ENCODE results near the gene ROBO3. TPM values are rescaled to one million over a fixed set of nuclear protein-coding genes. Genes with fewer than 3 reads are reported as not detected.

ROBO3 gene
- total RNA-seq, 1 donor from 2014 or later = 26.0 TPM

DNA sequence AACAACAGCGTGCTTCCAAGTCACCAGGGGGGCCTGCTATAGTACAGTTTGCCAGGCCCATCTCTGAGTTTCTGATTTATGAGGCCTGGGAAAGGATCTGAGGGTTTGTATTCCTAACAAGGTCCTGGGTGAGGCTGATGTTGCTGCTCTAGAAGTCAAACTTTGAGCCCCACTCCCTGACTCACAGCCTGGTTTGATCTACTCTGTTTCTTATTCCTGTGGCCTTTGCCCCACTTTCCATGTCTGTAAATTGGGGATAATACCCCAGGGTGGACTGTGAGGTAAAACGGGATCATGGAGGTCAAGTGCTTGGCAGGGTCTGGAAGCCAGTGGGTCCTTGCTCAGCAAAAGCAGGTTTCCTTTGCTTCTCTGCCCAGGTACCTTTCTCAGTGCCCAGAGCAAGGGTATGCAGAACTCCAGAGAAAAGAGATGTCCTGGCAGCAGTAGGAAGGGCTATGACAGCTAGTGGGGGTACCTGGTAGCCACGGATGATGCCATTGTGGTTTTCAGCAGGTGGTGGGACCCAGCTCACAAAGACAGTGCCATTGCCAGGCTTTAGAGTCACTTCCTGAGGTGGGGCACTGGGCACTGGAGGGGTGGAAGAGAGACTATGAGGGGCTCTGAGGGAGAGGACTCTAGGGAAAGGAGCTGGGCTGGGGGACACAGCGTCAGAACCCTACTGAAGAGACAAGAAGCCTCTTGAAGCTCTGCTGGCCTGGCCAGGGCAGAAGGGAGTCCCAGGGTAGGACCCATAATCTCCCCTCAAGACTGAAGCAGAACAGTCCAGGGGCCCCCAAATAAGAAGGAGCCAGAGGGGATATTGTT lies 29.6 kb downstream of the ROBO3 start:
- no peaks in the 10 kb centered on the region for H3K9me3 Mint-ChIP-seq
- DNase-seq (ENCODE audit: low spot score in 2 of 2, unreplicated experiment in 2 of 2) = no peak
- H3K4me3 Mint-ChIP-seq = no peak overlapping the region
- peaks cover 32% of the 10 kb centered on the region for H3K27me3 Mint-ChIP-seq (ENCODE audit: low read depth)
- peaks cover 7% of the 10 kb centered on the region for H3K4me1 Mint-ChIP-seq
- H3K27ac Mint-ChIP-seq = no peak overlapping the region
- TF ChIP-seq, protein P1, sequence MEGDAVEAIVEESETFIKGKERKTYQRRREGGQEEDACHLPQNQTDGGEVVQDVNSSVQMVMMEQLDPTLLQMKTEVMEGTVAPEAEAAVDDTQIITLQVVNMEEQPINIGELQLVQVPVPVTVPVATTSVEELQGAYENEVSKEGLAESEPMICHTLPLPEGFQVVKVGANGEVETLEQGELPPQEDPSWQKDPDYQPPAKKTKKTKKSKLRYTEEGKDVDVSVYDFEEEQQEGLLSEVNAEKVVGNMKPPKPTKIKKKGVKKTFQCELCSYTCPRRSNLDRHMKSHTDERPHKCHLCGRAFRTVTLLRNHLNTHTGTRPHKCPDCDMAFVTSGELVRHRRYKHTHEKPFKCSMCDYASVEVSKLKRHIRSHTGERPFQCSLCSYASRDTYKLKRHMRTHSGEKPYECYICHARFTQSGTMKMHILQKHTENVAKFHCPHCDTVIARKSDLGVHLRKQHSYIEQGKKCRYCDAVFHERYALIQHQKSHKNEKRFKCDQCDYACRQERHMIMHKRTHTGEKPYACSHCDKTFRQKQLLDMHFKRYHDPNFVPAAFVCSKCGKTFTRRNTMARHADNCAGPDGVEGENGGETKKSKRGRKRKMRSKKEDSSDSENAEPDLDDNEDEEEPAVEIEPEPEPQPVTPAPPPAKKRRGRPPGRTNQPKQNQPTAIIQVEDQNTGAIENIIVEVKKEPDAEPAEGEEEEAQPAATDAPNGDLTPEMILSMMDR (IDR thresholded peaks at IDR 0.05; ENCODE audit: unreplicated experiment) = no peak
- H3K36me3 Mint-ChIP-seq = no peaks in the 10 kb centered on the region

DNA sequence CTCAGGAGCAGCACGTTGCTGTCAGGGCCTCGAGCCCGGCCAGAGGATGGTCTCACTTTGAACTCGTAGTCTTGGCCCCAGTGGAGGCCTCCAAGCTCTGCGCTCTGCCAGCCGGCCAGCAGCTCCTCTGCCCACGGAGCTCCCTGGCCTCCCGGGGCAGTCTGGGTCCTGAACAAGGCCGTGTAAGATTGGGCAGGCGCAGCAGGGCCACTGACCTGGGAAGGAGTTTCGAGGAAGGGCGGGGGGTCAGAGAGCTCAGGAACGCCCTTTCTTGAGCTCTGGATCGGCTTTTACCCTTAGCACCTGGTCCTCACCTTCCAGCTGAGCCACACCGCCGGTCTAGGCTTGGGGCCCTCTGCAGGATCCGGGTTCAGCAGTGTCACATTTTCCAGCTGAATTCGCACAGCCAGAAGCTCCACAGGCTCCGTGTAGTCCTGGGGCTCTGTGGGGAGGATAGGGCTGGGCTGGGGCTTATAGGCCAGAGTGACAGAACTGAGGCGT lies 30.3 kb downstream of the ROBO3 start:
- TF ChIP-seq, protein P1 (IDR thresholded peaks at IDR 0.05; ENCODE audit: unreplicated experiment) = no peak
- Mint-ChIP-seq H3K9me3 (no peaks in the 10 kb centered on the region), H3K27ac (no peak overlapping the region), H3K4me1 (peaks cover 7% of the 10 kb centered on the region), H3K4me3 (no peak overlapping the region), H3K36me3 (no peaks in the 10 kb centered on the region), H3K27me3 (ENCODE audit: low read depth) (peaks cover 35% of the 10 kb centered on the region)
- DNase-seq (ENCODE audit: low spot score in 2 of 2, unreplicated experiment in 2 of 2) = no peak

DNA sequence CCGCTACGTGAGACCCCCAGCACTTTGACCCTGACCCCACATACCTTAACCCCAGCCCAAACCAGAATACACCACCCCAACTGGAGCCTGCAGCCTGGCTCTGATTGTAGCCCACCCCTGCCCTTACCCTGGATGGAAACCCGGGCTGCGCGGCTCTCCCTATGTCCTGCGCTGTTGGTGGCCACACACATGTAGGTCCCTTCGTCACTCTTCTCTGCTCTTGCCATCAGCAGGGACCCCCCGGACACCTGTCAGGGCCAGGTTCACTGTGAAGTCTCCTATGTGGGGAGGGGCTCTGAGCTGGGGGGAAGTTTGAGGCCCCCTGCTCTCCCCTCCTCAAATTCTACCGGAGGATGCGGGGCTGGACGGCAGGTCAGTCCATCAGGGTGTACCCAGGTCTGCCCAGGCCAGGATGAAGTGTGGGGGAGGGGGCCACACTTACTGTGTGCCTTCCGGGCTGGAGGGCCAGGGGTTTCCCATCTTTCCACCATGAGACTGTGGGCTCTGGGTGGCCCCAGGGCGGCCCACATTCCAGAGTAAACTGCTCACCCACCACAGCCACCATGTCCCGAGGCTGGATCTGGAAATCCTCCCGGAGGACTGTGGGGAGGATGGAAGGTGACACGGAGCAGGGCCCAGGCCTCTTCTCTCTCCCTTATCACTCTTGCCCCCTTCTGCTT lies 31.0 kb downstream of the ROBO3 start:
- no peak overlapping the region for H3K27ac Mint-ChIP-seq
- no peak overlapping the region for H3K4me3 Mint-ChIP-seq
- DNase-seq (ENCODE audit: low spot score in 2 of 2, unreplicated experiment in 2 of 2) = no peak
- no peaks in the 10 kb centered on the region for H3K36me3 Mint-ChIP-seq
- peaks cover 37% of the 10 kb centered on the region for H3K27me3 Mint-ChIP-seq (ENCODE audit: low read depth)
- H3K4me1 Mint-ChIP-seq = peaks cover 7% of the 10 kb centered on the region
- H3K9me3 Mint-ChIP-seq = no peaks in the 10 kb centered on the region
- TF ChIP-seq, protein P1 (IDR thresholded peaks at IDR 0.05; ENCODE audit: unreplicated experiment) = no peak

DNA sequence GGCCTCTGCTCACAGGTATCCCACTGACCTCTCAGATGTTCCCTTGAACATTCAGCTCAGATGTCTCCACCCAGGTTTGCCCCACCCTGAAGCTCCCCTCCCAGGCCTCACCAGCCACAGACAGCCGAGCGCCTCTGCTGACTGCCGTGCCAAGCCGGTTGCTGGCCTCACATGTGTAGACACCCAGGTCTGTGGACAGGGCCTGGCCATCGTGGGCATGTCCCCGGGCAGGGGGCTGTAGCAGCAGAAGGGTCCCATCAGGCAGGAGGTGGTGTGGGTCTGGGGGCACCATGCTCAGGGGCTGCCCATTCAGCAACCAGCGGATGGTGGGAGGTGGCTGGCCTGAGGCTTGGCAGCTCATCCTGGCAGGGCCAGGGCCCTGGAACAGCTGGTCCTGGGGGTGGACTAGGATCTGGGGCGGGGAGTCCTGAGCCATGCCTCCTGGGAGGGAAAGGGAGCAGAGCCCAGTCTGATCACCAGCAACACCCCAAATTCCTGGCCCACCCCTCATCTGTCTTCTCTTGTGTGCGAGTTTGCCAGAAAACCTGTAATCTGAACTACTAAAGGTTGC lies 31.7 kb downstream of the ROBO3 start:
- TF ChIP-seq, protein P1 (IDR thresholded peaks at IDR 0.05; ENCODE audit: unreplicated experiment) = no peak
- no peak overlapping the region for H3K4me3 Mint-ChIP-seq
- H3K9me3 Mint-ChIP-seq = no peaks in the 10 kb centered on the region
- H3K27me3 Mint-ChIP-seq (ENCODE audit: low read depth) = peaks cover 44% of the 10 kb centered on the region
- H3K4me1 Mint-ChIP-seq = peaks cover 7% of the 10 kb centered on the region
- peak in 1 of 2 experiments; percentile 20 for DNase-seq (ENCODE audit: low spot score in 2 of 2, unreplicated experiment in 2 of 2)
- no peak overlapping the region for H3K27ac Mint-ChIP-seq
- no peaks in the 10 kb centered on the region for H3K36me3 Mint-ChIP-seq

DNA sequence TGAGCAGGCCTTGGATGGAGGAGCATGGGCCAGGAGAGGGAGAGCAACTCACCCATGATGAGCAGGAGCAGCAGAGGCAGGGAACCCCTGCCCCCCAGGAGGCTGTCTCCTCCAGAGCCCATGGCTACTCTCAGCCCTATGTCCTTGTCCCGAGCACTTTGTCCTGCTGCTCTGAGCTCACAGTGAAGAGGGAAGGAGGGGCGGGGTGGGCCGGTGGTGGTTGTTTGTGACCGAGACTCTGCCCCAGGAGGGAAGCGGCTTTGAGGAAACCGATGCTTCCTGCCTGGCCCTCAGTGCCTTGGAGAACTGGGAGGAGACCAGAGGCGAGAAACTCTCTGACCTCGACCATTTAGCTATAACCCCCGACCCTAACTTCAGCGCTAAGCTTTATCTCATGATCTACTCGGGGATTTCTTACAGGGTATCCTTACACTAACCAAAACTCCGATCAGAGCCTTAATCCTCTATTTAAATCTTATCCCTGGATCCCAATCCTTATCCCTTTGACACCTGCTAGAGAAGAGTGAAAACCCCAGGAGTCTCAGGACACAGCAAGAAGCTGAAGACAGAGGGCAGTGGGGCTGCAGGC lies 32.5 kb downstream of the ROBO3 start, which contains the start of gene ROBO4:
ROBO4 (minus strand) TSS at position 192 of the 589 bp plus-strand sequence; CDS start at position 122, 70 bp downstream.
- H3K4me1 Mint-ChIP-seq = peaks cover 7% of the 10 kb centered on the region
- peaks cover 44% of the 10 kb centered on the region for H3K27me3 Mint-ChIP-seq (ENCODE audit: low read depth)
- no peak within 1 kb of the TSS for H3K4me3 Mint-ChIP-seq
- TF ChIP-seq, protein P1 (IDR thresholded peaks at IDR 0.05; ENCODE audit: unreplicated experiment) = no peak
- no peaks in the 10 kb centered on the region for H3K36me3 Mint-ChIP-seq
- no peaks in the 10 kb centered on the region for H3K9me3 Mint-ChIP-seq
- H3K27ac Mint-ChIP-seq = peak within 1 kb of the TSS; percentile 54
- peak in 1 of 2 experiments; percentile 22 for DNase-seq (ENCODE audit: low spot score in 2 of 2, unreplicated experiment in 2 of 2)

Measured in mesothelial cell of epicardium (in vitro differentiated cells).